GM06990 (cell line): ENCODE data around the gene SLC25A26.

Experiments used
- DNase-seq: peaks from one replicate; pipeline ENCODE4 v3.0.0-alpha.2; 2011; ENCODE audit not compliant: insufficient read length; ENCODE audit errors: extremely low read depth
- H3K27me3 ChIP-seq: replicated peaks from 2 replicates; pipeline ENCODE4 v1.6.0; 2011; ENCODE audit warnings: low read length; ENCODE audit not compliant: control insufficient read depth, insufficient read depth
- H3K36me3 ChIP-seq: 2 replicates; pipeline ENCODE4 v1.5.1; 2011; ENCODE audit warnings: low read length; ENCODE audit not compliant: control insufficient read depth, insufficient read depth
- H3K4me3 ChIP-seq: replicated peaks from 2 replicates; pipeline ENCODE4 v1.5.1; 2011; ENCODE audit warnings: low read depth, mild to moderate bottlenecking, control low read depth, low read length
- TF ChIP-seq, protein P1 (sequence below): IDR thresholded peaks from 2 replicates; pipeline ENCODE4 v1.5.1; 2011; ENCODE audit warnings: low read length, control low read depth, mild to moderate bottlenecking, inconsistent platforms; ENCODE audit not compliant: insufficient read depth, poor library complexity, severe bottlenecking

SLC25A26 gene

DNA sequence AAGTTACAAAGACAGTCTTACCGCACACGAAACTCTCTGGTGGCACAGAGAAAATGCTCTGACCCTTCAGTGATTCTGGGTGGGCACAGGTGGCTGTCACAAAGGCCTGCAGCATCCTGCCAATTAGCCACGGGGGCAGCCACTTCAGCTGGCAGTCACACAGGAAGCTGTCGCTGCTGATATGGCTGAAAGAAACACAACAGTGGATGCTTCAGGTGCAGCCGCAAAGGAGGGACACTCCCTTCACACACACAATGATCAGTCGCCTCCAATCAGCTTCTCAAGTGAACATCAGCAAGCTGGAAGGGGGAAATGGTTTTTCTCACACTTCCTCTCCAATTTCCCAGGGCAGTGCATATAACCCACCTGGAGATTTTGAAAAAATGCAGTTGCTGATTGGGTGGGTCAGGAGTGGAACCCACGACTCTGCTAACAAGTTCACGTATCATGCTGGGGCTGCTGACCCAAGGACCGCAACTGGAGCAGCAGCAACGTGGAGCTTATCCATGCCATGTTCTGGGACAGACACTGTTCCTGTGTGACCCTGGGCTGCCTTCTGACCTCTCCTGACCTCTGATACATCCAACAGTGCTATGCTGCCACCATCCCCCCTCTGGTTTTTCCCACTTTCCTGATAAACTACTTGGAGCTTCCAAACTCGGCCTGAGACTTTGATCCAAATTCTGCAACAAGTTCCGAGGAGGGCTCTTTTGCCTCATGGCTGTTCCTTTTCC is 173.4 kb downstream of the SLC25A26 start:
- Histone ChIP-seq H3K4me3 (peak overlapping the region; percentile 6; the same call in 1 of the 2 replicates), H3K27me3 (no peaks in the 10 kb centered on the region), H3K36me3 (peaks cover 9% of the 10 kb centered on the region)
- TF ChIP-seq, protein P1, sequence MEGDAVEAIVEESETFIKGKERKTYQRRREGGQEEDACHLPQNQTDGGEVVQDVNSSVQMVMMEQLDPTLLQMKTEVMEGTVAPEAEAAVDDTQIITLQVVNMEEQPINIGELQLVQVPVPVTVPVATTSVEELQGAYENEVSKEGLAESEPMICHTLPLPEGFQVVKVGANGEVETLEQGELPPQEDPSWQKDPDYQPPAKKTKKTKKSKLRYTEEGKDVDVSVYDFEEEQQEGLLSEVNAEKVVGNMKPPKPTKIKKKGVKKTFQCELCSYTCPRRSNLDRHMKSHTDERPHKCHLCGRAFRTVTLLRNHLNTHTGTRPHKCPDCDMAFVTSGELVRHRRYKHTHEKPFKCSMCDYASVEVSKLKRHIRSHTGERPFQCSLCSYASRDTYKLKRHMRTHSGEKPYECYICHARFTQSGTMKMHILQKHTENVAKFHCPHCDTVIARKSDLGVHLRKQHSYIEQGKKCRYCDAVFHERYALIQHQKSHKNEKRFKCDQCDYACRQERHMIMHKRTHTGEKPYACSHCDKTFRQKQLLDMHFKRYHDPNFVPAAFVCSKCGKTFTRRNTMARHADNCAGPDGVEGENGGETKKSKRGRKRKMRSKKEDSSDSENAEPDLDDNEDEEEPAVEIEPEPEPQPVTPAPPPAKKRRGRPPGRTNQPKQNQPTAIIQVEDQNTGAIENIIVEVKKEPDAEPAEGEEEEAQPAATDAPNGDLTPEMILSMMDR = no peak
- peak; percentile 66 for DNase-seq

DNA sequence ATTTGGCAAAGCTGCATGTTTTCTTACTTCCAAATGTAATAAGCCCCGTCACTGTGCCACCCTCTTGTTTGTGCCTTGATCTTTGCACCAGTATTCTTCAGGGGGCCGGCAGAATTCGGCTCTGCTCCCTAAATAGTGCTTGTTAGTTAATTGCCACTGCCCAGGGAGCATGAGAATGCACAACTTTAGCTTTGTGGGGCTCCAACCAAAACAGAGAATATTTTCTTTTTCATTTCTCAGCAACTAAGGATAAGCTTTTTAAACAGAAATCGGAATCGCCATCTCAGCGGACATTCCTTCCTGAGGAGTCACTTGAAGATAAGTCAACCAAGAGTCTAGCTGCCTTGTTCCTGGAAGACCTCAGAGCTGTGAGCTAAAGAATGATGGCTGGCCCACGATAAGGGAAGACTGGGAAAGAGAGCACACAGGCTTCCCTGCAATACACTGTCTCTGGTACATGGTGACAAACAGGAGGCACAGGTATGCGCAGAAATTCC is 174.0 kb downstream of the SLC25A26 start:
- TF ChIP-seq, protein P1 = no peak
- no peaks in the 10 kb centered on the region for H3K27me3 ChIP-seq
- H3K36me3 ChIP-seq = peaks cover 10% of the 10 kb centered on the region
- no peak for DNase-seq
- no peak overlapping the region for H3K4me3 ChIP-seq

DNA sequence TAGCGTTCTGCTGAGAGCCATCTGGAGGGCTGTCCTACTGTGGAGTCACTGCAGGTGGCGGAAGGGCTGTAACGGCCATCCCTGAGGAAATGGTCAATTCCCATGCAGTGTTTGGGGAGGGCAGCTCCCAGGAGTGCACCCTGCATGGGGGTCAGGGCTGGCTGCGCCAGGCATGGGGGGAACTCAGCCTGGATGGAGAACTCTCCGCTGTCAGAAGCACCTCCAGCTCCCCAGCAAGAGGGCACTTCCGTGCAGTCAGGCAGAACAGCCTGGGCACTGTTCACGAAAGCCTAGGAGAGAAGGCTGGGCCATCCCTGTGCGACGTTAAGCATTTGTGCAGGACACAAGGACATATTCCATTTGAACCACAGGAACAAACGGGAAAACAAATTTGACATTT is 174.8 kb downstream of the SLC25A26 start:
- DNase-seq = no peak
- Histone ChIP-seq H3K36me3 (peaks cover 11% of the 10 kb centered on the region), H3K4me3 (no peak overlapping the region), H3K27me3 (no peaks in the 10 kb centered on the region)
- TF ChIP-seq, protein P1 = no peak

GRCh38 chr3:66396161-66396760 is 175.5 kb downstream of the SLC25A26 start:
- no peaks in the 10 kb centered on the region for H3K27me3 ChIP-seq
- H3K4me3 ChIP-seq = no peak overlapping the region
- H3K36me3 ChIP-seq = peaks cover 11% of the 10 kb centered on the region
- TF ChIP-seq, protein P1 = no peak
- no peak for DNase-seq

DNA sequence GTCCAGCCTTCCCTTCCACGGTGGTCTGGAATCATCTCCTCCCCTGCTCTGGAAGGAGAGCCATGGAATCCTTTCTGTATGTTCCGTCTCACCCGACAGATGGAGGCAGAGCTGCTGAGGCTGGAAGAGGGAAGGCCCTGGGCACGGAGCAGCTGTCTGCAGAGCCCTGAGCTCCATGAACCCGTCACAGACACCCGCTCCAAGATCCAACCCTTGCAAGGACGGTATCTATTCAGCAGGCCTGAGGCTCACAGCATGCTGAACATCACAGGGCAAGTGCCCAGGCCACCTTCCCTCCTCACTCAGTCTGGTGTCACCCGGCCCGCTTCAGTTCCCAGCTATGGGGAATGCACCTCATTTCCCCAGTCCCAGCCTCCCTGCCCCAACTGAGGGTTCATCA is 176.1 kb downstream of the SLC25A26 start:
- TF ChIP-seq, protein P1 = no peak
- no peaks in the 10 kb centered on the region for H3K27me3 ChIP-seq
- no peak overlapping the region for H3K4me3 ChIP-seq
- DNase-seq = no peak
- peaks cover 11% of the 10 kb centered on the region for H3K36me3 ChIP-seq
